Spinal cord (tissue), 10 donors: ENCODE results near the gene MON1A. TPM values are rescaled to one million over a fixed set of nuclear protein-coding genes. Genes with fewer than 3 reads are reported as not detected.
A peak's percentile ranks its signal among the peaks of the same experiment; 100 is the strongest.
"Not testable (repeated sequence)": the region's sequence is repeated elsewhere in the genome, so short reads cannot be mapped to it uniquely, and the experiment has no call there.

ENCODE experiments used
- DNase-seq, 6 donors: peaks; one replicate each; pipeline versions ENCODE4 v3.0.0 to v3.0.0-alpha.2; 2013 to 2015; ENCODE audit warnings: low spot score in 6 of 6, low read depth in 4 of 6
- H3K27ac ChIP-seq: one replicate; pipeline ENCODE4 v1.5.1; 2013; ENCODE audit warnings: low read depth, low read length, control low read depth
- H3K27me3 ChIP-seq: one replicate; pipeline ENCODE4 v1.6.1; 2013; ENCODE audit warnings: low read length; ENCODE audit not compliant: control insufficient read depth, insufficient read depth
- H3K36me3 ChIP-seq: one replicate; pipeline ENCODE4 v1.6.1; 2013; ENCODE audit warnings: low read length; ENCODE audit not compliant: control insufficient read depth, insufficient read depth
- H3K4me1 ChIP-seq: one replicate; pipeline ENCODE4 v1.6.1; 2013; ENCODE audit warnings: low read length; ENCODE audit not compliant: control insufficient read depth, insufficient read depth
- H3K4me3 ChIP-seq: one replicate; pipeline ENCODE4 v1.5.1; 2013; ENCODE audit warnings: low read depth, low read length, control low read depth
- H3K9me3 ChIP-seq: one replicate; pipeline ENCODE4 v1.6.1; 2013; ENCODE audit warnings: low read length; ENCODE audit not compliant: control insufficient read depth, insufficient read depth
- WGBS: methylation state at CpG from one replicate; pipeline ENCODE4 v1.1.5; 2013; ENCODE audit warnings: missing lambda C conversion rate; ENCODE audit not compliant: insufficient coverage; 5-methylcytosine and 5-hydroxymethylcytosine counted together
- polyA plus RNA-seq, 2 donors: library from polyadenylated mRNA; unstranded; fragments of 120-200 nt; gene quantifications; one replicate each; pipeline ENCODE4 v1.2.1, GENCODE V29; 2013; ENCODE audit not compliant: insufficient read length in 2 of 2
- total RNA-seq, 2 donors: library from RNA; depleted of rRNA in 1 of 2; stranded (reverse); fragments of 120-200 nt in 1 of 2; fragments of >200 nt in 1 of 2; gene quantifications; one replicate each; pipeline versions ENCODE4 v1.2.3 to v1.2.4, GENCODE V29; 2013 to 2014
- donor health status: healthy.

MON1A gene
- total and polyA plus RNA-seq, 4 donors: 8.0 to 25.0 (median 15.7) TPM

DNA sequence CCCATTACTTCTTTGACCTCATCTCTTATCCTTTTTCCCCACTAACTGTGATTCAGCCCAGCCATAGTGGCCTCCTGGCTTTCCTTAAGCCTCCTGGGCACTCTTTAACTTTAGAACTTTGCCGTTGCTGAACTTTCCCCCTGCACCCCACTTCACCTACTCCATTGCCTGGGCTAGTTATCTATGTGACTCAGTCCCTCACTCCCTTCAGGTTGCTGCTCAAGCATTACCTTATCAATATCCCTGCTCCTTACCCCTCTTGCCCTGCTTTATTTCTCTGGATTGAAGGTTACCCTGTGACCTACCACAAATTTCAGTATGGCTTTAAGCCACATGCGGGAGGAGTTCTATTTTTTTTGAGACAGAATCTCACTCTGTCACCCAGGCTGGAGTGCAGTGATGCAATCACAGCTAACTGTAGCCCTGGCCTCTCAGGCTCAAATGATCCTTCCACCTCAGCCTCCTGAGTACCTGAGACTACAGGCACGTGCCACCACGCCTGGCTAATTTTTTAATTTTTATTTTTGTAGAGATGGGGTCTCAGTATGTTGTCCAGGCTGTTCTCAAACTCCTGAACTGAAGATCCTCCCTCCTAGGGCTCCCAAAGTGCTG, 3.4 kb downstream of the MON1A start:
- Histone ChIP-seq H3K4me1 (peaks cover 23% of the 10 kb centered on the region), H3K4me3 (no peak overlapping the region), H3K9me3 (no peaks in the 10 kb centered on the region), H3K27ac (no peak overlapping the region), H3K36me3 (peaks cover 24% of the 10 kb centered on the region), H3K27me3 (no peaks in the 10 kb centered on the region)
- no peak for DNase-seq
- WGBS: 98% methylated on average over 2 of the region's 4 CpGs

DNA sequence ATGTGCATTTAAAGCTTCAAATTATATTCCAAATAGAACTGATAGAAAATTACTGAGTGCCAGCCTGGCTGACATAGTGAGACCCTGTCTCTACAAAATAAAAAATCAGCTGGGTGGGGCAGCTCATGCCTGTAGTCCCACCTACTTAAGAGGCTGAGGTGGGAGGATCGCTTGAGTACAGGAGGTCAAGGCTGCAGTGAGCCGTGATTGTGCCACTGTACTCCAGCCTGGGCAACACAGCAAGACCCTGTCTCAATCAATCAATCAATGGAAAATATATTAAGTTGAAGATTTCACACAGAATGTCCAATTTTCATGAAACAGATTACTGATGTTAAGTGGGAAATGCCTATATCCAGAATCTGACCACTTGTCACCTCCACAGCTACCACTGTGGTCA, 4.1 kb downstream of the MON1A start:
- H3K27me3 ChIP-seq: no peaks in the 10 kb centered on the region
- no peak overlapping the region for H3K27ac ChIP-seq
- no peak overlapping the region for H3K4me3 ChIP-seq
- H3K4me1 ChIP-seq: peaks cover 22% of the 10 kb centered on the region
- H3K9me3 ChIP-seq: no peaks in the 10 kb centered on the region
- WGBS: no CpG with 5 or more reads among the region's 2 CpGs
- peaks cover 24% of the 10 kb centered on the region for H3K36me3 ChIP-seq
- no peak for DNase-seq

DNA sequence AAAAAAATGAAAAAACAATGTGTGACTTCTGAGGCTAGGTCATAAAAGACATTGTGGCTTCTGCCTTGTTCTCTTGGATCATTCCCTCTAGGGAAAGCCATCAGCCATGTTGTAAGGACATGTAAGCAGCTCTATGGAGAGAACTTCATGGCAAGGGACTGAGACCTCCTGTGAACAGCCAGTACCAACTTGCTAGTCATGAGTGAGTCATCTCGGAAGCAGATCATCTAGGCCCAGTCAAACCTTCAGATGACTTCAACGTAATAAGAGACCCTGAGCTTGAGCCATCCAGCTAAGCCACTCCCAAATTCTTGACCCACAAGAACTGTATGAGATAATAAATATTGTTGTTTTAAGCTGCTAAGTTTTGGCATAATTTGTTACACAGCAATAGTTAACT, 4.9 kb downstream of the MON1A start:
- no peak overlapping the region for H3K27ac ChIP-seq
- no peaks in the 10 kb centered on the region for H3K9me3 ChIP-seq
- peaks cover 24% of the 10 kb centered on the region for H3K36me3 ChIP-seq
- 100% methylated on average over 1 of the region's 2 CpGs for WGBS
- no peak for DNase-seq
- H3K27me3 ChIP-seq: no peaks in the 10 kb centered on the region
- H3K4me1 ChIP-seq: peaks cover 14% of the 10 kb centered on the region
- no peak overlapping the region for H3K4me3 ChIP-seq

DNA sequence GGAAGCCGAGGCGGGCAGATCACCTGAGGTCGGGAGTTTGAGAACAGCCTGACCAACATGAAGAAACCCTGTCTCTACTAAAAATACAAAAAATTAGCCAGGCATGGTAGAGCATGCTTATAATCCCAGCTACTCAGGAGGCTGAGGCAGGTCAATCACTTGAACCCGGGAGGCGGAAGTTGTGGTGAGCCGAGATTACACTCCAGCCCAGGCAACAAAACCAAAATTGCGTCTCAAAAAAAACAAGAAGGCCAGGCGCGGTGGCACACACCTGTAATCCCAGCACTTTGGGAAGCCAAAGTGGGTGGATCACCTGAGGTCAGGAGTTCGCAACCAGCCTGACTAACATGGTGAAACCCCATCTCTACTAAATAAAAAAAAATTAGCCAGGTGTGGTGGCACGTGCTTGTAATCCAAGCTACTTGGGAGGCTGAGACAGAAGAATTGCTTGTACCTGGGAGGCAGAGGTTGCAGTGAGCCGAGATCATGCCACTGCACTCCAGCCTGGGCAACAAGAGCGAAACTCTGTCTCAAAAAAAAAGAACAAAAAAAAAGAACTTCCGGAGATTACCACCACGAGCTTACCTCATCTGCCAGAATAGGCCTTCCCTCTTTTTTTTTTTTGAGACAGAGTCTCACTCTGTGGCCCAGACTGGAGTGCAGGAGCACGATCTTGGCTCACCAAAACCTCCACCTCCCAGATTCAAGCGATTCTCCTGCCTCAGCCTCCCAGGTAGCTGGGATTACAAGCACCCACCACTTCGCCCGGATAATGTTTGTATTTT, 11.6 kb downstream of the MON1A start:
- not testable (repeated sequence) for H3K4me3 ChIP-seq

DNA sequence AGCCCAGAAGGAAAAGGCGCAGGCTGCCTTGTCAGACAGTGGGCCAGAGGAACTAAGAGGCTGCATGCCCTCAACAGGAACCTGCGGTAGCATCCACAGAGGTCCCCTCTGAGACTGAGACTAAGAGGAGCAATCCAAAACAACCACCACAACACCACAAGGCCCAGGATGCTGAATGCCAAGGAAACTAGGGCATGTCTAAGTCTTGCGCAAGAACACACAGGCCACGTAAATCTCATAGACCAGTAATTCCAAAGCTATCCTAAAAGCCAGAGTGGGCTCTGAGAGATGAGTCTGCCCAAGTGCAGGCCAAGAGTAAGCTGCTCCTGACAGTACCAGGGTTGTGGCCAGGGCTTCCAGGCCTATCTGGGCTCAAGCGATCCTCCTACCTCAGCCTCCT, 12.9 kb downstream of the MON1A start:
- peaks cover 13% of the 10 kb centered on the region for H3K36me3 ChIP-seq

More for the DNA sequence above, 11.6 kb downstream of the MON1A start:
- not testable (repeated sequence) for H3K36me3 ChIP-seq, H3K27ac ChIP-seq, H3K9me3 ChIP-seq, DNase-seq, H3K4me1 ChIP-seq, H3K27me3 ChIP-seq
- 100% methylated on average over 9 of the region's 19 CpGs for WGBS

DNA sequence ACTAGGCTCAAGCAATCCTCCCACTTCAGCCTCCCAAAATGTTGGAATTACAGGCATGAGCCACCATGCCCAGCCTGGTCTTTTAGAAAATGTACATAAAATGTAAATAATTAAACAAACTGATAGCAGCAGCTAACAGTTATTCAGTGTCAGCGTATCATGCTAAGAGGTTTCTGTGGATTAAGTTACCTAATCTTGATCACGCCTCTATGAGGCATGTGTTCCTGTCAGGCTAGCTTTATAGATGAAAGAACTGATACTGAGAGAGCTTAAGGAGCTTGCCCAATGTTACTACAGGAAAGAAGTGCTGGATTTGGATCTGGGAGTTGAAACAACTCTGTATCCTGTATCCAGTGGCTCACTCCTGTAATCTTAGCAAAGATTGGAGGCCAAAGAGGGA, 14.7 kb downstream of the MON1A start:
- DNase-seq: no peak
- H3K36me3 ChIP-seq: peaks cover 30% of the 10 kb centered on the region
- no peaks in the 10 kb centered on the region for H3K27me3 ChIP-seq
- no peaks in the 10 kb centered on the region for H3K9me3 ChIP-seq
- peaks cover 4% of the 10 kb centered on the region for H3K4me1 ChIP-seq
- H3K27ac ChIP-seq: no peak overlapping the region
- H3K4me3 ChIP-seq: no peak overlapping the region
- WGBS: 100% methylated on average over 1 of the region's 2 CpGs

More for the DNA sequence above, 12.9 kb downstream of the MON1A start:
- H3K27me3 ChIP-seq: no peaks in the 10 kb centered on the region
- H3K4me3 ChIP-seq: no peak overlapping the region
- peaks cover 4% of the 10 kb centered on the region for H3K4me1 ChIP-seq
- no peak overlapping the region for H3K27ac ChIP-seq
- H3K9me3 ChIP-seq: no peaks in the 10 kb centered on the region
- DNase-seq: no peak
- WGBS: 96% methylated on average over 4 of the region's 5 CpGs

DNA sequence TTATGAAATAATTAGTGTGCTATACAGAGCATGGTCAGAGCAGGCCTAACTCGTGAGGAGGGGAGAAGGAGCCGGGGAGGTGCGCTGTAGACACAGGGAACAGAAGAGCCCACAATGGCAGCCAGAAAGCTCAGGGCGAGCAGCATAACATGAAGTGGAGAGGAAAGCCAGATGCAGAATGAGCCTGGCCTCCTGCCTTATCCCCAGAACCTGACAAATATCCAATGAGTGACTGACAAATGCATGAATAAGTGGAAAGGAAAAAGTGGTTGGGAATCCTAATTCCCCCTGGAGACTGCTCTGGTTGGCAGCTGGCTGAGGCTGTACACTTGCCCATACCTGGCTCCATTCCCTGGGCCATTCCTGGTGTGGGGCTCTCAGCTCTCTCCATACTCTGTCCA, 16.7 kb downstream of the MON1A start:
- H3K9me3 ChIP-seq: no peaks in the 10 kb centered on the region
- no peak overlapping the region for H3K27ac ChIP-seq
- 82% methylated on average over 4 of the region's 4 CpGs for WGBS
- H3K4me1 ChIP-seq: peaks cover 4% of the 10 kb centered on the region
- H3K27me3 ChIP-seq: no peaks in the 10 kb centered on the region
- peak in 2 of 6 donors; percentile 23 to 67 for DNase-seq
- peaks cover 46% of the 10 kb centered on the region for H3K36me3 ChIP-seq
- no peak overlapping the region for H3K4me3 ChIP-seq

DNA sequence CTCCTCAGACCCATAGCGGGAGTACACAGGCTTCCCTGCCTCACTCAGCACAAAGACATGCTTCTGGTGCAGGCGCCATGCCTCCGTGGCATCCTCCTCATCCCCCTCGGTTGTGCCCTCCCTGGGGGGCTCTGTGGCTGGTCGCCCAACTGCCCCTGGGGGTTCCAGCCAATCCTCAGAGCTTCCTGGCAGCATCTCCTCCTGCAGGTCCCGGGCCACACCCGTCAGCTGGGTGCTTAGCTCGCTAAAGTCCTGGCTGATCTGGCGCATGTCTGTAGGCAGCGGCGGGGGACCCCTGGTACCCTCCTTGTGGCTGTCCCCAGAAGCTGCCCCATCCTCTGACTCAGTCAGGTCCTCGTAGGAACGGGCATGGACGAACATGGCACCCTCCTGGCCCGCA, 18.0 kb downstream of the MON1A start:
- no peaks in the 10 kb centered on the region for H3K9me3 ChIP-seq
- no peaks in the 10 kb centered on the region for H3K27me3 ChIP-seq
- peaks cover 4% of the 10 kb centered on the region for H3K4me1 ChIP-seq
- H3K27ac ChIP-seq: no peak overlapping the region
- H3K4me3 ChIP-seq: no peak overlapping the region
- H3K36me3 ChIP-seq: peaks cover 46% of the 10 kb centered on the region
- WGBS: 91% methylated on average over 15 of the region's 15 CpGs
- no peak for DNase-seq

DNA sequence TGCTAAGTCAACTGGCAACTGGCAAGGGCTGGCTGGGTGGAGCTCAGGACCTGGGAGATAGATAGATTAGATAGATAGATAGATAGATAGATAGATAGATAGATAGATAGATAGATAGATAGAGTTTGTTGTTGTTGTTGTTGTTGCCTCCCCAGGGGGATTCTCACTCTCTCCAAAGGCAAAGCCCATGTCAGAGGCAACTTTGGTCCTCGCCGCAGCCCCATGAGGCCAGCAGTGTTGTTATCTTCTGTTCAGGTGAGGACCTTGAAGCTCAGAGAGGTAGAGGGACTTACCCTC, 18.5 kb downstream of the MON1A start:
- H3K27me3 ChIP-seq: no peaks in the 10 kb centered on the region
- H3K4me1 ChIP-seq: peaks cover 8% of the 10 kb centered on the region
- DNase-seq: no peak
- H3K36me3 ChIP-seq: peaks cover 46% of the 10 kb centered on the region
- H3K9me3 ChIP-seq: no peaks in the 10 kb centered on the region
- no peak overlapping the region for H3K4me3 ChIP-seq
- H3K27ac ChIP-seq: no peak overlapping the region
- WGBS: no CpG with 5 or more reads among the region's 2 CpGs
